Vagina (tissue), 2 donors: ENCODE data around the gene GPR171. TPM values are rescaled to one million over a fixed set of nuclear protein-coding genes. Genes with fewer than 3 reads are reported as not detected.

ENCODE experiments used
- DNase-seq, 2 donors: peaks; one replicate each; pipeline ENCODE4 v3.0.0-alpha.2; 2017; ENCODE audit errors: extremely low spot score in 2 of 2
- H3K27ac ChIP-seq: fragments of 200-600 bp; sonication (generic); one replicate; pipeline ENCODE4 v1.5.1; 2019
- H3K27me3 ChIP-seq: fragments of 200-600 bp; sonication (generic); one replicate; pipeline ENCODE4 v1.5.1; 2019
- H3K36me3 ChIP-seq, 2 donors: fragments of 200-600 bp; sonication (generic); one replicate each; pipeline ENCODE4 v1.5.1; 2017 to 2019
- H3K4me1 ChIP-seq: fragments of 200-600 bp; sonication (generic); one replicate; pipeline ENCODE4 v1.5.1; 2019
- H3K4me3 ChIP-seq, 2 donors: fragments of 200-600 bp; sonication (generic); 1 replicate in 1 of 2; 2 replicates in 1 of 2; pipeline ENCODE4 v1.5.1; 2016 to 2019
- H3K9me3 ChIP-seq: fragments of 200-600 bp; sonication (generic); one replicate; pipeline ENCODE4 v1.5.1; 2019
- POLR2A ChIP-seq, 2 donors: fragments of 450-650 bp; IDR thresholded peaks; one replicate each; pipeline ENCODE4 v1.6.1; 2017; ENCODE audit warnings: antibody characterized with exemption in 2 of 2, mild to moderate bottlenecking in 2 of 2, moderate library complexity in 2 of 2
- POLR2AphosphoS5 ChIP-seq, 2 donors: sonication (generic); formaldehyde crosslinking; IDR thresholded peaks; one replicate each; pipeline ENCODE4 v1.9.0; 2017; ENCODE audit warnings: antibody characterized with exemption in 2 of 2, mild to moderate bottlenecking in 2 of 2, low read depth in 1 of 2; ENCODE audit not compliant: insufficient read depth in 1 of 2
- intact Hi-C: fragments of 100-400 bp; cut with DNase I; formaldehyde crosslinking; loops from one replicate; pipeline ENCODE4 v1.15.1; 2023
- small RNA-seq: library from RNA; depleted of rRNA; stranded (forward); fragments of <200 nt; gene quantifications from one replicate; pipeline ENCODE3, GENCODE V24; 2016
- total RNA-seq: library from RNA; depleted of rRNA; stranded (reverse); fragments of >200 nt; gene quantifications from one replicate; pipeline ENCODE4 v1.2.3, GENCODE V29; 2016
- TF ChIP-seq, protein P1 (sequence below), 3 experiments: fragments of 450-650 bp in 2 of 3; fragments of 200-600 bp in 1 of 3; sonication (generic) in 1 of 3; IDR thresholded peaks; one replicate each; pipeline ENCODE4 v1.5.1; 2017 to 2019; ENCODE audit warnings: antibody characterized with exemption in 3 of 3, mild to moderate bottlenecking in 2 of 3, moderate library complexity in 2 of 3

The GPR171 gene
- total RNA-seq, 1 donor from 2014 or later: 5.4 TPM

DNA sequence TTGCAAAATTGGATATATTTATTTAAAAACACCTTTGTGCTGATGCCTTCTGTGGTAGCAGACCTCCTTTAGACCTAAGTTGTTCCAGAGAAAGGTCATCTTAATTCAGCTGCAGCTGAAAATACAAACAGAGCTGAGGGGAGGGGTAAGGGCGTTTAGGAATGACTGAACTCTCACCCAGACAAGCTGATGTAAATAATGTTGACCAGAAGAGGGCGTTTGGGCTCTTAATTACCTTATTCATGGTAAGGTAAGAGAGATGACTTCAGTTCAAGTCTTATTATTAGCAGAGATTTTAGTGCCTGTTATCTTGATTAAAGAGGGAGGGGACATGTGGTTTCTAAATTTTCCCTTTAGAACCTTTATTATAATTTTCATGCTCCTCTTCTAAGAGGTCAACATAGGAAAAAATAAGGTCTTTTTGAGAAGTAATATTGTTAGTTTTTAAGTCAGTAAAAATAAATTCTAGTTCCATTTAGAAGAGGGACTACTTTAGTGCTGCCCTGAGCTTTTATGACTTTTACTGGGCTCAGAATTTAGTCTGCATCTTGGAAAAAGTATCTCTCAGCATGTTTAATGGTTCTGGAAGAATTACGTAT lies 46.3 kb downstream of the GPR171 start:
- TF ChIP-seq POLR2A (IDR thresholded peaks at IDR 0.05) (no peak), POLR2AphosphoS5 (IDR thresholded peaks at IDR 0.05; ENCODE audit: insufficient read depth in 1 of 2, low read depth in 1 of 2) (no peak)
- TF ChIP-seq, protein P1, sequence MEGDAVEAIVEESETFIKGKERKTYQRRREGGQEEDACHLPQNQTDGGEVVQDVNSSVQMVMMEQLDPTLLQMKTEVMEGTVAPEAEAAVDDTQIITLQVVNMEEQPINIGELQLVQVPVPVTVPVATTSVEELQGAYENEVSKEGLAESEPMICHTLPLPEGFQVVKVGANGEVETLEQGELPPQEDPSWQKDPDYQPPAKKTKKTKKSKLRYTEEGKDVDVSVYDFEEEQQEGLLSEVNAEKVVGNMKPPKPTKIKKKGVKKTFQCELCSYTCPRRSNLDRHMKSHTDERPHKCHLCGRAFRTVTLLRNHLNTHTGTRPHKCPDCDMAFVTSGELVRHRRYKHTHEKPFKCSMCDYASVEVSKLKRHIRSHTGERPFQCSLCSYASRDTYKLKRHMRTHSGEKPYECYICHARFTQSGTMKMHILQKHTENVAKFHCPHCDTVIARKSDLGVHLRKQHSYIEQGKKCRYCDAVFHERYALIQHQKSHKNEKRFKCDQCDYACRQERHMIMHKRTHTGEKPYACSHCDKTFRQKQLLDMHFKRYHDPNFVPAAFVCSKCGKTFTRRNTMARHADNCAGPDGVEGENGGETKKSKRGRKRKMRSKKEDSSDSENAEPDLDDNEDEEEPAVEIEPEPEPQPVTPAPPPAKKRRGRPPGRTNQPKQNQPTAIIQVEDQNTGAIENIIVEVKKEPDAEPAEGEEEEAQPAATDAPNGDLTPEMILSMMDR (IDR thresholded peaks at IDR 0.05): peak in 1 of 3 experiments; percentile 15
- no peak for DNase-seq
- no peaks in the 10 kb centered on the region for H3K4me1 ChIP-seq
- H3K4me3 ChIP-seq: no peak overlapping the region
- intact Hi-C loops: no loop called here
- no peaks in the 10 kb centered on the region for H3K9me3 ChIP-seq
- H3K27ac ChIP-seq: no peak overlapping the region
- no peaks in the 10 kb centered on the region for H3K36me3 ChIP-seq
- no peaks in the 10 kb centered on the region for H3K27me3 ChIP-seq

DNA sequence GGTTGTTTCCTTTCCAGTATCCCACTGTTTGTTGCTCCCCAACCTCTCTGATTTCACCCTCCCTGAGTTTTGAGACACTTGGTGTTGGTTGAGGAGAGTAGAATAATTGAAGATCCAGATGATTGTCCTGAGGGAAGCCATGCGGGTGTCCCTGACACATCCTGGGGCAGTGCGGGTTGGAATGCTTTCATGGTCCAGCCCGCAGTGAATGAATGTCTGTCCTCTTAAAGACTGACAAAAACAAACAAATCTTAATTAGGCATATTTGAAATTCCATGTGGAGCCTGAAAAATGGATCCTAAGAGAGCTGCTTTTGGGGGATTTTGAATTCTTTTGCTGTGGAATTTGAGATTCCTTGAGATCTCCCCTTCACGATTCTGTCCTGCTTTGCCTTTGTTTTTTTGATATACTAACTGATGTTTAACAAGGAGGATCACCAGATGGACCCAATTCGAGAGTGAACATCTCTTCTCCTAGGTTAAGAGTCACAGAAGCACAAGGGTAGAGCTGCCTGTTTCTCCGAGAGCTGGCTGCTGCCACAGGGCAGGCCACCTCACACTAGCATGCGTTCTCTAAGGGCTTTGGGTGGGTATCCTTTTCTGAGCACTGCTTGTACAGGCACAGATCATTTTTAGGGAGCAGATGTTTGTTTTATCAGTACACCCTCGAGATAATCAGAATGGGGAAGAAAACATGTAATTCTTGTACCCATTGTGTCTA lies 47.4 kb downstream of the GPR171 start:
- no peaks in the 10 kb centered on the region for H3K4me1 ChIP-seq
- intact Hi-C loops: no loop called here
- H3K27me3 ChIP-seq: no peaks in the 10 kb centered on the region
- no peak for TF ChIP-seq POLR2AphosphoS5 (IDR thresholded peaks at IDR 0.05; ENCODE audit: insufficient read depth in 1 of 2, low read depth in 1 of 2)
- no peak for TF ChIP-seq POLR2A (IDR thresholded peaks at IDR 0.05)
- TF ChIP-seq, protein P1 (IDR thresholded peaks at IDR 0.05): no peak
- no peaks in the 10 kb centered on the region for H3K36me3 ChIP-seq
- no peak for DNase-seq
- no peaks in the 10 kb centered on the region for H3K9me3 ChIP-seq
- no peak overlapping the region for H3K4me3 ChIP-seq
- H3K27ac ChIP-seq: peak overlapping the region; percentile 5

DNA sequence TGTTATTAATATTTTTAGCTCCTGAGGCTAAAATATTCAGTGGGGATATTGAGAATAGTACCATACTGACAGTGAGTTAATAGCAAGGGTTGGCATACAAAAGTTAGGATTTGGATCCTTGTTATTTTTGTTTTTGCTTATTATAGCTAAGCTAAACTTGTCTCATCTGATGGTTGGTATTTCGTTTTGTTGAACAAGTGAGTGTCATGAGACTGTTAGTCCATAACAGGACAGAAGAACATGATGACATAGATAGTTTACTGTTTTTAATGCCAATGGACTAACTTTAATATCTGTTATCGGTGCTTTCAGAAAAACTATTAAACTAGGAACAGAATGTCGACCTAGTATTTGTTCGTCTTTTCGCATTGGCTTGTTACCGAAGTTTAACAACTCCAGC lies 48.5 kb downstream of the GPR171 start:
- Histone ChIP-seq H3K27ac (no peak overlapping the region), H3K4me1 (no peaks in the 10 kb centered on the region), H3K27me3 (no peaks in the 10 kb centered on the region), H3K36me3 (no peaks in the 10 kb centered on the region), H3K9me3 (no peaks in the 10 kb centered on the region), H3K4me3 (no peak overlapping the region)
- TF ChIP-seq, protein P1 (IDR thresholded peaks at IDR 0.05): no peak
- TF ChIP-seq POLR2A (IDR thresholded peaks at IDR 0.05) (no peak), POLR2AphosphoS5 (IDR thresholded peaks at IDR 0.05; ENCODE audit: insufficient read depth in 1 of 2, low read depth in 1 of 2) (no peak)
- no peak for DNase-seq
- intact Hi-C loops: no loop called here

DNA sequence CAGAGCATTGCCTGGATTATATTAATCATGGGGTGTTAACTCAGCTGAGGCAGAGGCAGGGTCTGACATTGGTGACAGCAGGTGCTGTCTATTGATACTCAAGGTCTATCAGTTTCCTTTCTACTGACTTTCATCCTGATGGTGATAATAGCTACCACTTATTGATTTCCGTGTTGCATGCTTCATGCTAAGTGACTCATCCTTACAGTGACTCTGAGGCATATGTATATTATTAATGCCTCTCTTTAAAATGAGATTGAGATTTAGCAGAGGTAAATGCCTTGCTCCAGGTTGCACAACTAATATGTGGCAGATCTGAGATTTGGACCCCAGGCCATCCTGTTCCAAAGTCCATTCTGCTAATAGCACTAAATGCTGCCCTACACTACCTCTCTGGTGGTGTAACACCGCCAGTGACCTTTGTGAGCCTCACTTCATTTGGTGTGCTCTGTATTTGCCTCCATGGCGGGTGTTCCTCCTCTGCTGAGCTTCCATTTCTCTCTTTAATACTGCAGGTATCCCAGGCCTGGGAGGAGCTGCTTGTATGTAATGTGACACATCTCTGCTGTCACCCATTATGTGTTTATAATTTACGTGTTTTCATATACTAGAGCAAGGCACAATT lies 50.4 kb downstream of the GPR171 start:
- H3K9me3 ChIP-seq: no peaks in the 10 kb centered on the region
- DNase-seq: no peak
- TF ChIP-seq POLR2A (IDR thresholded peaks at IDR 0.05): no peak
- TF ChIP-seq, protein P1 (IDR thresholded peaks at IDR 0.05): no peak
- no peak for TF ChIP-seq POLR2AphosphoS5 (IDR thresholded peaks at IDR 0.05; ENCODE audit: insufficient read depth in 1 of 2, low read depth in 1 of 2)
- no peaks in the 10 kb centered on the region for H3K27me3 ChIP-seq
- H3K27ac ChIP-seq: no peak overlapping the region
- no peak overlapping the region for H3K4me3 ChIP-seq
- intact Hi-C loops: no loop called here
- no peaks in the 10 kb centered on the region for H3K4me1 ChIP-seq
- no peaks in the 10 kb centered on the region for H3K36me3 ChIP-seq

Small RNA genes lying within 50 kb of the gene (small RNA-seq; reads per million reads assigned to genes)
- gene RNA5SP145: 0.26 reads per million

Other genes with a start within 250 kb of the GPR171 start
- not detected for gene CLRN1, start 230.5 kb downstream of the GPR171 start, total RNA-seq
- gene MED12L, start 117.6 kb downstream of the GPR171 start, total RNA-seq: 1.7 TPM
- gene P2RY14, start 75.3 kb upstream of the GPR171 start, total RNA-seq: 0.49 TPM
- gene GPR87, start 113.6 kb upstream of the GPR171 start, total RNA-seq: 12.3 TPM
- 0.98 TPM for gene P2RY13, start 126.3 kb upstream of the GPR171 start, total RNA-seq
- 1.2 TPM for gene P2RY12, start 181.5 kb upstream of the GPR171 start, total RNA-seq